B cell (primary cell): Measurements from ENCODE around the gene OR10C1. TPM values are rescaled to one million over a fixed set of nuclear protein-coding genes. Genes with fewer than 3 reads are reported as not detected.

Experiments used
- ATAC-seq: fragments of 200-7000 bp; cut with Tn5 transposase; one replicate; pipeline ENCODE4 v1.10.0; 2021; ENCODE audit warnings: low read depth, mild to moderate bottlenecking, moderate number of reproducible peaks, moderate library complexity
- CTCF ChIA-PET: fragments of 350-600 bp; sonication (Branson Sonifier 250); formaldehyde crosslinking; loops from one replicate; lab custom pipeline; 2021; ENCODE audit warnings: antibody characterized with exemption, inconsistent platforms; lab: Charles Lee
- POLR2A ChIA-PET: fragments of 350-600 bp; sonication (Branson Sonifier 250); formaldehyde crosslinking; loops from one replicate; lab custom pipeline; 2021; ENCODE audit warnings: antibody characterized with exemption; lab: Charles Lee
- DNase-seq: peaks from one replicate; pipeline ENCODE4 v3.0.0; 2013
- H2AFZ ChIP-seq: 2 replicates; pipeline ENCODE4 v1.6.1; 2012; ENCODE audit warnings: mild to moderate bottlenecking, low read depth, low read length; ENCODE audit not compliant: insufficient read depth, poor library complexity, severe bottlenecking
- H3K27ac ChIP-seq, 2 donors: 1 replicate in 1 of 2; 2 replicates in 1 of 2; pipeline ENCODE4 v1.5.1; 2012 to 2013; ENCODE audit warnings: low read length in 2 of 2, mild to moderate bottlenecking in 2 of 2, moderate library complexity in 1 of 2
- H3K27me3 ChIP-seq, 4 experiments: fragments of 200-600 bp in 1 of 4; sonication (generic) in 1 of 4; replicated peaks in 1 of 4; 1 replicate in 2 of 4; 2 replicates in 2 of 4; pipeline versions ENCODE4 v1.6.1 to v1.7.0; 2013 to 2016; ENCODE audit warnings: low read length in 3 of 4, mild to moderate bottlenecking in 2 of 4, mixed read lengths in 1 of 4, moderate library complexity in 1 of 4; ENCODE audit not compliant: insufficient read depth in 4 of 4, control insufficient read depth in 3 of 4; ENCODE audit errors: control extremely low read depth in 1 of 4
- H3K36me3 ChIP-seq, 2 experiments: replicated peaks in 1 of 2; 1 replicate in 1 of 2; 2 replicates in 1 of 2; pipeline versions ENCODE4 v1.6.1 to v1.7.1; 2013; ENCODE audit warnings: low read length in 1 of 2; ENCODE audit not compliant: insufficient read depth in 2 of 2, control insufficient read depth in 1 of 2; ENCODE audit errors: control extremely low read depth in 1 of 2, extremely low read depth in 1 of 2
- H3K4me1 ChIP-seq, 2 donors: fragments of 200-600 bp in 1 of 2; sonication (generic) in 1 of 2; 1 replicate in 1 of 2; 2 replicates in 1 of 2; pipeline versions ENCODE4 v1.5.1 to v1.6.1; 2013 to 2017; ENCODE audit warnings: low read length in 2 of 2; ENCODE audit not compliant: control insufficient read depth in 2 of 2, insufficient read depth in 2 of 2
- H3K4me2 ChIP-seq: replicated peaks from 2 replicates; pipeline ENCODE3; 2012; ENCODE audit warnings: mild to moderate bottlenecking, low read depth, low read length; ENCODE audit not compliant: poor library complexity, severe bottlenecking
- H3K4me3 ChIP-seq, 5 experiments: fragments of 200-600 bp in 1 of 5; sonication (generic) in 1 of 5; 1 replicate in 3 of 5; 2 replicates in 2 of 5; pipeline versions ENCODE4 v1.5.1 to v1.7.0; 2011 to 2016; ENCODE audit warnings: low read length in 4 of 5, mild to moderate bottlenecking in 4 of 5, low read depth in 2 of 5, control low read depth in 1 of 5, moderate library complexity in 1 of 5; ENCODE audit not compliant: insufficient read depth in 1 of 5; ENCODE audit errors: control extremely low read depth in 1 of 5, extremely low read depth in 1 of 5
- H3K79me2 ChIP-seq: fragments of 200-600 bp; sonication (generic); one replicate; pipeline ENCODE4 v1.6.0; 2016; ENCODE audit warnings: low read length; ENCODE audit not compliant: control insufficient read depth, insufficient read depth
- H3K9ac ChIP-seq: fragments of 200-600 bp; sonication (generic); 2 replicates; pipeline ENCODE4 v1.6.1; 2017; ENCODE audit warnings: mild to moderate bottlenecking, low read length, moderate library complexity
- H3K9me3 ChIP-seq, 3 donors: one replicate each; pipeline versions ENCODE4 v1.6.1 to v1.7.1; 2013; ENCODE audit warnings: low read length in 2 of 3; ENCODE audit not compliant: control insufficient read depth in 2 of 3, insufficient read depth in 1 of 3; ENCODE audit errors: control extremely low read depth in 1 of 3
- H4K20me1 ChIP-seq: 2 replicates; pipeline ENCODE4 v1.6.0; 2012; ENCODE audit warnings: mild to moderate bottlenecking, low read length; ENCODE audit not compliant: insufficient read depth, control insufficient read depth, poor library complexity, severe bottlenecking
- H3K27ac Mint-ChIP-seq: one replicate; pipeline ENCODE4 v1.8.0; 2021; ENCODE audit warnings: mixed read lengths
- H3K27me3 Mint-ChIP-seq: one replicate; pipeline ENCODE4 v1.8.0; 2021; ENCODE audit warnings: mixed read lengths
- H3K4me1 Mint-ChIP-seq: one replicate; pipeline ENCODE4 v1.8.0; 2021; ENCODE audit warnings: mixed read lengths
- H3K4me3 Mint-ChIP-seq: one replicate; pipeline ENCODE4 v1.8.0; 2021; ENCODE audit warnings: mixed read lengths
- H3K9me3 Mint-ChIP-seq: one replicate; pipeline ENCODE4 v1.8.0; 2022; ENCODE audit warnings: mixed read lengths; ENCODE audit not compliant: insufficient read depth
- CTCF ChIP-seq: fragments of 200-600 bp; IDR thresholded peaks from one replicate; pipeline ENCODE4 v1.8.0; 2022; ENCODE audit warnings: antibody characterized with exemption, mild to moderate bottlenecking
- EZH2 ChIP-seq: IDR thresholded peaks from 2 replicates; pipeline ENCODE4 v1.6.1; 2012; ENCODE audit warnings: borderline replicate concordance, low read depth, mild to moderate bottlenecking, moderate library complexity, low read length; ENCODE audit not compliant: insufficient read depth, poor library complexity, severe bottlenecking
- WGBS: methylation state at CpG from one replicate; pipeline ENCODE4 v1.1.5; 2013; ENCODE audit warnings: missing lambda C conversion rate; ENCODE audit not compliant: insufficient coverage; 5-methylcytosine and 5-hydroxymethylcytosine counted together
- intact Hi-C: fragments of 100-400 bp; cut with micrococcal nuclease; formaldehyde crosslinking; loops from one replicate; pipeline ENCODE4 v1.10.0; 2022
- polyA plus RNA-seq: library from polyadenylated mRNA; depleted of rRNA; stranded (reverse); fragments of >200 nt; gene quantifications from 2 replicates; pipeline ENCODE4 v1.2.3, GENCODE V29; 2012
- total RNA-seq, 2 donors: library from RNA; stranded (reverse); fragments of 120-200 nt in 1 of 2; gene quantifications; 1 replicate in 1 of 2; 2 replicates in 1 of 2; pipeline versions ENCODE4 v1.2.3 to v1.2.4, GENCODE V29; 2013 to 2022

OR10C1 gene
- total and polyA plus RNA-seq, 2 donors (not counting 1 experiment from before 2014, with no cell fraction given) = not detected

- no peaks in the 10 kb centered on the region for H4K20me1 ChIP-seq
- Mint-ChIP-seq H3K27me3 (peaks cover 50% of the 10 kb centered on the region), H3K9me3 (peaks cover 3% of the 10 kb centered on the region), H3K27ac (no peak overlapping the region), H3K4me3 (no peak overlapping the region), H3K4me1 (no peaks in the 10 kb centered on the region)
- CTCF ChIA-PET = no interaction called here
- H3K27ac ChIP-seq = no peak overlapping the region
- no peak overlapping the region for H3K4me3 ChIP-seq
- H3K9me3 ChIP-seq = no peaks in the 10 kb centered on the region
- no peaks in the 10 kb centered on the region for H3K79me2 ChIP-seq
- H2AFZ ChIP-seq = no peak overlapping the region
- H3K4me1 ChIP-seq = no peaks in the 10 kb centered on the region
- no peaks in the 10 kb centered on the region for H3K36me3 ChIP-seq
- no peak overlapping the region for H3K4me2 ChIP-seq
- POLR2A ChIA-PET = no interaction called here
- intact Hi-C loops = no loop called here
- ATAC-seq (no peak), DNase-seq (no peak)
- H3K27me3 ChIP-seq = peaks cover 0 to 10% (median 6%) of the 10 kb centered on the region in 4 experiments
- TF ChIP-seq CTCF (no peak), EZH2 (no peak)
- no CpG with 5 or more reads among the region's 1 CpG for WGBS
- H3K9ac ChIP-seq = no peak overlapping the region
Measured at GRCh38 chr6:29447670-29448069, 8.6 kb downstream of the OR10C1 start.

GRCh38 chr6:29451471-29452193 lies 12.5 kb downstream of the OR10C1 start:
- Histone ChIP-seq H3K4me1 (no peaks in the 10 kb centered on the region), H2AFZ (no peak overlapping the region), H3K36me3 (no peaks in the 10 kb centered on the region), H3K79me2 (no peaks in the 10 kb centered on the region), H3K27ac (no peak overlapping the region), H3K9ac (no peak overlapping the region), H4K20me1 (no peaks in the 10 kb centered on the region), H3K9me3 (no peaks in the 10 kb centered on the region), H3K4me3 (no peak overlapping the region), H3K27me3 (peaks cover 0 to 4% (median 1%) of the 10 kb centered on the region in 4 experiments), H3K4me2 (no peak overlapping the region)
- Mint-ChIP-seq H3K9me3 (no peaks in the 10 kb centered on the region), H3K27ac (no peak overlapping the region), H3K4me3 (no peak overlapping the region), H3K27me3 (peaks cover 37% of the 10 kb centered on the region), H3K4me1 (no peaks in the 10 kb centered on the region)
- no peak for TF ChIP-seq CTCF
- TF ChIP-seq EZH2 = no peak
- POLR2A ChIA-PET = no interaction called here
- DNase-seq (no peak), ATAC-seq (no peak)
- intact Hi-C loops = no loop called here
- WGBS = 100% methylated on average over 1 of the region's 3 CpGs
- CTCF ChIA-PET = no interaction called here
